Measurements from ENCODE around the gene CACNA1I.

DNA sequence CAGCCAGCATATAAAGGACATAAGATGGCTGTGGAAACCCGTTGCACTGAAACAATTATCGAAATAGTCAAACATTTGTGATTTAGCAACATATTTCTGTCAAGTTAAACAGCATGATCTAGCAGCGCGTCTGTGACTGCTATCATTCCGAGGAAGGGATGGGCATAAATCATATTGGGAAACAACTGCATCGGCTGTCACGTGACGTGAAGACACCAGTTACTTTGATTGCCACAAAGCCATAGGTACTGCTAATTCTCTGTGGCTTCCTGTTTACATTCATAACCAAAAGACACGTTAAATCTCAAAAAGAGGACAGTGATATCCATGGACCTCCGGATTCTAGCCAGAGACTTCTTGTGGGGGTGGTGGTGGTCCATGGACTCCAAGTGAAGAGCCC lies 87.8 kb downstream of the CACNA1I start:
- TF ChIP-seq, protein P1, sequence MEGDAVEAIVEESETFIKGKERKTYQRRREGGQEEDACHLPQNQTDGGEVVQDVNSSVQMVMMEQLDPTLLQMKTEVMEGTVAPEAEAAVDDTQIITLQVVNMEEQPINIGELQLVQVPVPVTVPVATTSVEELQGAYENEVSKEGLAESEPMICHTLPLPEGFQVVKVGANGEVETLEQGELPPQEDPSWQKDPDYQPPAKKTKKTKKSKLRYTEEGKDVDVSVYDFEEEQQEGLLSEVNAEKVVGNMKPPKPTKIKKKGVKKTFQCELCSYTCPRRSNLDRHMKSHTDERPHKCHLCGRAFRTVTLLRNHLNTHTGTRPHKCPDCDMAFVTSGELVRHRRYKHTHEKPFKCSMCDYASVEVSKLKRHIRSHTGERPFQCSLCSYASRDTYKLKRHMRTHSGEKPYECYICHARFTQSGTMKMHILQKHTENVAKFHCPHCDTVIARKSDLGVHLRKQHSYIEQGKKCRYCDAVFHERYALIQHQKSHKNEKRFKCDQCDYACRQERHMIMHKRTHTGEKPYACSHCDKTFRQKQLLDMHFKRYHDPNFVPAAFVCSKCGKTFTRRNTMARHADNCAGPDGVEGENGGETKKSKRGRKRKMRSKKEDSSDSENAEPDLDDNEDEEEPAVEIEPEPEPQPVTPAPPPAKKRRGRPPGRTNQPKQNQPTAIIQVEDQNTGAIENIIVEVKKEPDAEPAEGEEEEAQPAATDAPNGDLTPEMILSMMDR (conservative IDR thresholded peaks at IDR 0.05; ENCODE audit: low read depth in 2 of 2), result no peak
- TF ChIP-seq, protein P2, sequence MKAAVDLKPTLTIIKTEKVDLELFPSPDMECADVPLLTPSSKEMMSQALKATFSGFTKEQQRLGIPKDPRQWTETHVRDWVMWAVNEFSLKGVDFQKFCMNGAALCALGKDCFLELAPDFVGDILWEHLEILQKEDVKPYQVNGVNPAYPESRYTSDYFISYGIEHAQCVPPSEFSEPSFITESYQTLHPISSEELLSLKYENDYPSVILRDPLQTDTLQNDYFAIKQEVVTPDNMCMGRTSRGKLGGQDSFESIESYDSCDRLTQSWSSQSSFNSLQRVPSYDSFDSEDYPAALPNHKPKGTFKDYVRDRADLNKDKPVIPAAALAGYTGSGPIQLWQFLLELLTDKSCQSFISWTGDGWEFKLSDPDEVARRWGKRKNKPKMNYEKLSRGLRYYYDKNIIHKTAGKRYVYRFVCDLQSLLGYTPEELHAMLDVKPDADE (IDR thresholded peaks at IDR 0.05), result no peak
- TF ChIP-seq POLR2AphosphoS5 (IDR thresholded peaks at IDR 0.05; ENCODE audit: low read depth) (no peak), EZH2phosphoT487 (IDR thresholded peaks at IDR 0.05; ENCODE audit: unreplicated experiment) (no peak), CREB1 (CRISPR knock-in tag; IDR thresholded peaks at IDR 0.05; ENCODE audit: low read depth) (no peak), JUNB (IDR thresholded peaks at IDR 0.05; ENCODE audit: unreplicated experiment) (no peak)
- TF ChIP-seq, protein P3, sequence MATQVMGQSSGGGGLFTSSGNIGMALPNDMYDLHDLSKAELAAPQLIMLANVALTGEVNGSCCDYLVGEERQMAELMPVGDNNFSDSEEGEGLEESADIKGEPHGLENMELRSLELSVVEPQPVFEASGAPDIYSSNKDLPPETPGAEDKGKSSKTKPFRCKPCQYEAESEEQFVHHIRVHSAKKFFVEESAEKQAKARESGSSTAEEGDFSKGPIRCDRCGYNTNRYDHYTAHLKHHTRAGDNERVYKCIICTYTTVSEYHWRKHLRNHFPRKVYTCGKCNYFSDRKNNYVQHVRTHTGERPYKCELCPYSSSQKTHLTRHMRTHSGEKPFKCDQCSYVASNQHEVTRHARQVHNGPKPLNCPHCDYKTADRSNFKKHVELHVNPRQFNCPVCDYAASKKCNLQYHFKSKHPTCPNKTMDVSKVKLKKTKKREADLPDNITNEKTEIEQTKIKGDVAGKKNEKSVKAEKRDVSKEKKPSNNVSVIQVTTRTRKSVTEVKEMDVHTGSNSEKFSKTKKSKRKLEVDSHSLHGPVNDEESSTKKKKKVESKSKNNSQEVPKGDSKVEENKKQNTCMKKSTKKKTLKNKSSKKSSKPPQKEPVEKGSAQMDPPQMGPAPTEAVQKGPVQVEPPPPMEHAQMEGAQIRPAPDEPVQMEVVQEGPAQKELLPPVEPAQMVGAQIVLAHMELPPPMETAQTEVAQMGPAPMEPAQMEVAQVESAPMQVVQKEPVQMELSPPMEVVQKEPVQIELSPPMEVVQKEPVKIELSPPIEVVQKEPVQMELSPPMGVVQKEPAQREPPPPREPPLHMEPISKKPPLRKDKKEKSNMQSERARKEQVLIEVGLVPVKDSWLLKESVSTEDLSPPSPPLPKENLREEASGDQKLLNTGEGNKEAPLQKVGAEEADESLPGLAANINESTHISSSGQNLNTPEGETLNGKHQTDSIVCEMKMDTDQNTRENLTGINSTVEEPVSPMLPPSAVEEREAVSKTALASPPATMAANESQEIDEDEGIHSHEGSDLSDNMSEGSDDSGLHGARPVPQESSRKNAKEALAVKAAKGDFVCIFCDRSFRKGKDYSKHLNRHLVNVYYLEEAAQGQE (IDR thresholded peaks at IDR 0.05; ENCODE audit: unreplicated experiment), result no peak

All from GM23338 (cell line).